HUDEP-2 (cell line): Measurements from ENCODE around the gene GREB1L.

Source experiments
- DNase-seq, 76 experiments: peaks; one replicate each; lab custom pipeline; 2025; ENCODE audit not compliant: unreplicated experiment in 76 of 76; lab: John Stamatoyannopoulos, UW

GREB1L gene

DNA sequence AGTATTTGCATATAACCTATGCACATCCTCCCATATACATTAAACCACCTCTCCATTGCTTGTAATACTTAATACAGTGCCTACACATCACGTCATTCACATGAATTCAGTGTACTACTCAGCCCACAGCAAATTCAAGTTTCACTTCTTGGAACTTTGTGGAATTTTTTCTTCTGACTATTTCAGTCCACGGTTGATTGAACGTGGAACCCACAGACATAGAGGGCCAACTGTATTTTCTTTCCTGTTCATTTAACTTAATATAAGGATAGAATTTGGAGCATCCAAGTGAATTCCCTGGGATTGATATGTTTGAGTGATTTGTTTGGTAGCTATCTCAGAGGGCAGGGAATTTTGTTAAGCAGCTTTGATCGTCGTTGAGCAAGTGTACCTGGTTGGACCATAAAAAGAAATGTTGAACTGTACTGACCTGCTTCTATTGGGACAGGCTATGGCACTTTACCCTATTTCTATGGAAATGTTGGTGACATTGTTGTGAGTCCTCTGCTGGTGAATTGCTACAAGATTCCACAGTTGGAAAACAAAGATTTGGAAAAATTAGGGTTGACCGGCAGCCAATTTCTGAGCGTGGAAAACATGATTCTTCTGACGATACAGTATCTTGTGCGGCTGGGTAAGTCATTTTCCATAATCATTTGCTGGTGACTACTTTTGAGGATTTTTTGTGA is 201.9 kb downstream of the GREB1L start:
- no peak for DNase-seq

DNA sequence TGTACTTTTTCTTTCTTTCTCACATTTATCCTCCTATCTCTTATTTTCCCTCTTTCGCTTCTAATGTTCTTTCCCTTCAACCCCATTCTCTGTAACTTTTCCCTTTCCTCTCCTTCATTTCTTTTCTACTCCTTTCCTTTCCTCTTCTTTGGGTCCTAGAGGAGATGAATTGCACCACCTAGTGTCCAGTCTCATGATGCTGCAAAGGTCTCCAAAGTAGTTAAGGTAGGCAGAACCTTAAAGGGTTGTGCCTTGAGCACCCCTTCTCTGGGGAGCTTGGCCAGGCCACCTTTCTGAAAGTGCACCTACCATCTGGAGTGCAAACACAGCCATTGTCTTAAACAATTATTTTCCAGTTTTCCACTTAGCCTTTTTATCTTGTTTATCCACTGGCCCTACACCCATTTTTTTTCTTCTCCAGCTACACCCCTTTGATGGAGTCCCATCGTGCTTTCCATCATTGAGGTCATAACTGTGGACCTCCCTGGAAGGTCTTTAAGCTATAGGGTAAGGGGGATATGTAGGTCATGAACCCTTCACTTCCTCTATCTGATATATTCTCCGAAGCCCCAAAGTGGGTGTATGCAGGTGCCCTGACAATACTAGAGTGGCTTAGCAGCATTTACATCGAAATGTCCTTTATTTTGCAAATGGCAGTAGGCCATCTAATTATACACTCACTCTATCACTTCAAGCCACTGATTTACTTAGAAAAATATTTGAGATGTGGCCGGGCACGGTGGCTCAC is 202.6 kb downstream of the GREB1L start:
- DNase-seq: peak in 24 of 76 experiments; percentile 1 to 57 (median 18)

DNA sequence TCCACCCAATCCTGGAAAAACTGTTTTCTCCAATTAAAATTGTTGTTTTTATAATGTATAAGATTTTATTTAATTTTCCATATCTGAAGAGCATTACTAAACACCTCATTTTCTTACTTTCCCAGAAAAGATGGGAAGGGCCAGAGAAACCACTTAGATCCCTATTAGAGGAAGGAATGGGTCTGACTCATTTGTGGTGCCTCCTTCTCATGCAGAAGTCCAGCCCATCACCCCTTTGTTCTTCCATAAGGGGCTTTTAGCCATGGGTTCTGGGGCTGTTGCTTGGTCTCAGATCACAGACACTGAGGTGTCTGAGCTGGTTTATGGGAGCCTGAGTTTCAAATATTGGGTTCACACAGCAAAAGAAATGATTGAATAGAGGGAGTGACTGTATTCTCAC is 206.3 kb downstream of the GREB1L start:
- no peak for DNase-seq

DNA sequence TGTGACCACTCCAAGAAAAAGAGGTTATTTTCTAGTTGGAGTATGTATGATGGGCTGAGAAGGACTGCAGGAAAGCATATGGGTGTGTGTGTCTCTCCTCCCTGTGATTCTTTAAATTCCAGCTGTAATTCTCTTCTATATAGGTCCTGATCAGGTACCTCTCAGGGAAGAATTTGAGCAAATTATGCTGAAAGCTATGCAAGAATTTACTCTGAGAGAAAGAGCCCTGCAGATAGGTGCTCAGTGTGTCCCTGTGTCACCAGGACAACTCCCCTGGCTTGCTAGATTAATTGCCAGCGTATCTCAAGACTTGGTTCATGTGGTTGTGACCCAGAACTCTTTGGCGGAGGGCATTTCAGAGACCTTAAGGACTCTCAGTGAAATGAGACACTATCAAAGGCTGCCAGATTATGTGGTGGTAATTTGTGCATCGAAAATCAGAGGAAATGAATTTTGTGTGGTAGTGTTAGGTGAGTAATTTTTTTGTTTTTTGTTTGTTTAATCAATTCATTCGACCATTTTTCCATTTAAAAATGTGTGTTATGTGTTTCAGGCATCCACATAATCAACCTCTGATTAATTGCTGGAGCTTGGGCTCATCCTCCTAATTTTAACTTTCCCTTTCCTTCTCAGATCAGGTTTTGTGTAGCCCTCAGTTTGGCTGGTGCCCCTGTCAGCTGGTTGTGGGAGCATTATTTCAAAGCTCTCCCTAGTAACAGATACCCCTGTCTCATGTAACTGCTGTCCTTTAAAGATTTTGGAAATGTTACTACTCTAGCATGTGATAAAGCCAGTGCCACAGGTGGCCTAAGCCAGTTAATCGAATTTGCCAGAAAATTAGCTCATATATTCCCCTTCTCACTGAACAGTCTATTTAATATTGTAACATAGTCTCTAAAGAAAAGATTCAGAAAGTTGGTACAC is 207.6 kb downstream of the GREB1L start:
- DNase-seq: no peak

DNA sequence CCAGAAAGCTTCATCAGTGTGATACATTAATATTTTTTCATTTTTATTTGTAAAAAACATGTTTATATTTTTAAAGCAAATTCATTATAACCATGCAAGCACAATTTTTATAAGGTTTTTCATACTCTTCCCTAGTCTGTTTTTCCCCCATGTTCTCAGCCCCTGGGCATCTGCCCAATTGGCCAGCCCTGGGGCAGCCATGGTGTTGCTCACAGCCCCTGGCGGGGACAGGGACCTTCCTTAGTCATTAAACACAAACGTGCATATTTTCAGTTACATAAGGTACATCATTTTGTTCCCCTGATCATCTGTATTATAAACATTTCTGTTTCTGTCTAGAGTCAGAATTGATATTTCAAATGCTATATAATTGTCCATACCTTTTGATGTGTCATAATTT is 208.5 kb downstream of the GREB1L start:
- DNase-seq: no peak

DNA sequence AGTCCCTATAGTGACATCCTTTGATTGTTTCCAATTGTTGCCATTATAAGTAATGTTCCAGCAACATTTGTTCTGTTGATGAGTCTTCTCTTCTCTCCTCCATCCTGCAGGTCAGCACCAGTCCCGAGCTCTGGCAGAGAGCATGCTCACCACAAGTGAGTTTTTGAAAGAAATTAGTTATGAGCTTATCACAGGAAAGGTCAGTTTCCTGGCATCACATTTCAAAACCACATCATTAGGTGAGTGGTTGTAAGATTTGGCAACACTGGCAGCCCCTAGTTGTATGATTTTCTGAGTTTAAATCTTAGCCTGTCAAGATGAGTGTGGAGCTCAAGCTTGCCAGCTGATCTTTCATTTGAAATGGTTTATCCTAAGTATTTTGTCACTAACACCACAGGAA is 208.9 kb downstream of the GREB1L start:
- no peak for DNase-seq

DNA sequence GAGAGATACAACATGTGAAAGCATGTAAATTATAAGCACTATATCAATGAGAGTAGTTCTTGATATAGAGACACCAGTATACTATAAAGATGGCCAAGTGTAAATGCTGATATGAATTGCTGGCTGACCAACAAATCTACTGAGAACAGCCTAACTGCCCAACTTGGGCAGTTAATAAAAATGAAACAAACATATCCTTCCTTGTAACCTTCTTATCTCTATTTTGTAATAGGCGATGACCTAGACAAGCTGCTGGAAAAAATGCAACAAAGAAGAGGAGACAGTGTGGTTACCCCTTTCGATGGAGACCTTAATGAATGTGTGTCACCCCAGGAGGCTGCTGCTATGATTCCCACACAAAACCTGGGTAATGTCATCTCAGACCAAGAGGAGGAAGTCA is 209.8 kb downstream of the GREB1L start:
- no peak for DNase-seq

DNA sequence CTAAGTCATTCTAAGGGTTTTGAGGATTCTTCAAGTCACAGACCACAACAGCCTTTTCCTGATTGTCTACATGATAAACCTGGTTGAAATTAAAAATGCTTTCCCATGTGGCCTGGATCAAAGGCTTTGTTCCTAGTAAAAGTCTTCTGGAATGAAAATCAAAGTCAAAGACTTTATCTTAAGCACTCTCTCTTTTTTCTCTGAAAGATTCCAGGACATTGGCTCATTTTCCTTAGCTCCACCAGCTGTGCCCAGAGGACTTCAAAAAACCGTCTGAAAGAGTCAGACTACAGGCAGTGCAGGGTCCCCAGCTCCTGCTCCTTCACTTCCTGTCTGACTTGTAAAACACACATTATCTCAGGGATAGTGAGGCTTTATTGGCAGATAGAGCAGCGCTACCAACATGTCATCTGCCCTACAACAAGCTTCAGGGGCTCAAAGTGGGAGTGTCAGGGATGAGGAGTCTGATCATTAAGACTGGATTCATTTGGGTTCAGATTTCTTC is 210.3 kb downstream of the GREB1L start:
- no peak for DNase-seq

DNA sequence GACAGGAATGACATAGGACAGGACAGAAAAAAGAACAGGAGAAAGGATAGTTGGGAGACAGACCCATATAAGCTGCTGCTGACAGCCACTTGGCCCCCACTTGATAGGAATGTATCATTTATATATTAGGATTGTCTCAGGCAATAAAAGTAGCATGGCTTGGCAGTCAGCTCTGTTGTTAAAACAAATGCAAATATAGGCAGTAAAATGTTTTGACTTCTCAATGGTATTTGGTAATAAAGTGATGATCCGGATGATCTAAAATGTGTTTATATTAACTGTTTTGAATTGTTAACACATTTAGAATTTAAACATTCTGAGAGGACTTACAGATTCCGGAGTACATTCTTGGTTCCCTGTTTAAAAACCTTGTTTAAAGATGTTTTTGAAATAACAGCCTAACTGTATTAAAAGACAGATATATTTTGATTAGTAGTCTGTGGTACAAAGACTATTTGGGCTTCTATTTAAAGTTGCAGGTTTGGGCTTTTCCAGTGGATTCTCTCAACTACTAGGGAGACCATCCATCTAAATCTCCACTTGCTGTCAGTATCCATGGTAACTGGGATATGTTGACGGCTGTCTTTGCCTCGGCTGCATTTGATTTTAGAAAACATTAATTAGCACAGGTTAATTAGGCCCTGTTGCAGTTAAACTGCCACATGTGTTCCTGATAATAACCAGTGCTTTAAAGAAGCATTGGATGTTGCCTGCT is 210.9 kb downstream of the GREB1L start:
- no peak for DNase-seq

DNA sequence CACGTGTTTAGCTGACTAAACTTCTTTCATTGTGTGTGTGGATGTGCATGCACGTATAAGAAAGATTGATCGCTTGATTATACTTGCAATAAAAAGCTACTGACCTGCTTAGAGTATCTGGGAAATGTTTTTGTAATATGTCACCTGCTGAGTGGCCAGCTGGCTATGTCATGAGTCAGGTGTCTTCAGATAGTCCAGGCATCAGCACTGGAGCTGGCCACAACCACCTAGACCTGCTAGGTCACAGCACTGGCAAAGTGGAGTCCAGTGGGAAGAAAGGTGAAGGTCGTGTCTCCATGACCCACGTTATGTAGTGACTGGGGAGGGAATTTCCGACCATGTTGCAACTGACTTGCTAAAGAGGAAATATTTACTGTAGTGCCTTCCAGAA is 211.5 kb downstream of the GREB1L start:
- no peak for DNase-seq

DNA sequence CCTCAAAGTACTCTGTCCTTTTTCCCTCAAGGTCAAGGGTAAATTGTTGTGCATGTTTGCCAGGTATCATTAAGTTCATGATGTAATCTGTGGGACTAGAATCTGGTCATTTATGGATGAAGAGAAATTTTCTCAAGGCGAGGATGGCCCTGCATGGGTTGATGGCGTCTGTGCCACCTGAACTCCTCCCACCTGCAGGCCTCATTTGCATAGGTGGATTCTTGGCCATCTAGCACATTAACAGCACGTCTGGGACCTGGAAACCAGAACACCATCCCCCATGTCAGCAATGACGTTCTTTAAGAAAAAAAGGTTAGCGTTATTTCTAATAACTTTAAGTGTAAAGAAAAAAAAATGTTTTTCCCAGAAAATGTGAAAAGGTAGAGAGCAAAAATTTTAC is 212.7 kb downstream of the GREB1L start:
- no peak for DNase-seq

DNA sequence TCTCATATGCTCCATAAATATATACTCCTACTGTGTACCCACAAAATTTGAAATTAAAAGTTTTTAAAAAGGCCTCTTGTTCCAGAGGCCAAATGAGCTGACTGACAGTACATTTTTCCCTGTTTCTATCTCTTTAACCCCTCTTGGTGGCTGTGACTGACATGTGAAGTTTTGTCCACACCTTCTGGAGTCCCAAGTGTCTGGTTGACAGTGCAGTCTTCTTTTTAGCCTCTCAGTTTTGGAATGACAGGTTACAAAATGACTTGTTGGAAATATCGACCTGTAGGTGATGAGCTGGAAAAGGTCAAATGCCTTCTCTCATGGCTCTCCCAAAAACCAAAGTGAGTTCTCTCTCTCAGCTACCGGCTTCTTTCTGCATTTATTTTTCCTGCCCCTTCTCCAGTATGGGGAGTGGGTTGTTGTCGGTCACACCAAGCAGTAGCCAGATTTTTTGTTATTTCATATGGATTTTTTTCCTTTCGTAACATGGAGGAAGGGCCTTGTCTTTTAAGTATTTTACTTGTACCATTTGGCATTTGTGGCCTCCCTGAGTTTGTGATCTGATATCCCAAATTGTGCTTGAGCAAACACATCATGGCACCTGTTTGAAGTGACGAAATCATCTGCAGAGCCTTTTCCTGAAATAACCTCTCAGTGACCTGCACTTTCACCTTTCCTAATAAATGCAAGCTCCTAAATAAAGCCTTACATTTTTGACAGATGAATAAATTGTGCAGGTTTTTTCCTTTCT is 214.6 kb downstream of the GREB1L start:
- no peak for DNase-seq

DNA sequence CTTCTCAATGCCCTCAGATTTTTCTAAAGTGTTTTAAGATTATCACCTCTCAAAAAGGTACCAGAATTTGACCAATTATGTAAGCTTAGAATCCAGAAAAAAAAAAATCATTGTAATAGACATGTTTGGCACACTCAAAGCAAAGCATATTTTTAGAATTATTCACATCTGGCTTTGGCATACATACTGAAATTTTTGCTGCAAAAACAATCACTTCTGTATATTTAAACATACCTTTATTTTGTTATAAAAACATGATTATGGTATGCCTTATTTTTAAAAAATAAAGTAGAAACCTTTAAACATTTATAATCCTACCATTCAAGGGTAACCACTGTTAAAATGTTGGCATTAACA is 215.1 kb downstream of the GREB1L start:
- DNase-seq: no peak

DNA sequence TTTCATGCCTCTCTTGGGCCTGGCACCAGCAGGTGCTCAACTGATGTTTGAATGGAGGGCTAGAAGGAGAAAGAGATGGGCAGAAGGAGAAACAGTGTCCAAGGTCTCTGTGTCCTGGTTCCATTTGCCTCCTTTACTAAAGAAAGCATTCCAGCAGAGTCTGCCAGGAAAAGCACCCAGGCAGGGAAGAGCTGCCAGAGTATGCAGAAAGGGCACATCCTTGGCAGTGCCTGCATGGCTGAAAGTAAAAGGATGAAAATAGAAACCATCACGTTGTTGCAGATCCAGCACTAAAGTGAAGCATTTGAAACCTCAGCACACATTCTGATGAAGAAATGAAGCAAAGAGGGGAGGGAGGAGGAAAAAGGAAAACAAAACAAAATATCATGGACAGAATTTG is 216.3 kb downstream of the GREB1L start:
- no peak for DNase-seq

DNA sequence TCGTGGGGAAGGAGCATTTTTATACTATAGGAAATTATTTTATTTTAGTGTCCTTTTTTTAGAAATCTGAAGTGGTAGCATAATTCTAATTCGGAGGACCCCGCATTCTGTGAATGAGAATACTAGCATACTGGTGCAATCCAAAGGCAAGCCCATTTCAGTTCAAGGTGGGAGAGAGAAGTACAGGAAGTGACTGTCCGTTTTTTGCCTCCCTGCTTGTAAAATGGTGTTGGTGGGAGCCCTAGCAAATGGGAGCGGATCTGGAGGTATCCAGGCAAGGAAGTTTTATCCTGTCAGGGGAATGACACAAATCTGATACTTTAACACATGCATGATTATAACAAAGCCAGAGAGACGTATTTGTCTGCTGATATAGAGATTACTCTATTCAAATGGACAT is 216.8 kb downstream of the GREB1L start:
- no peak for DNase-seq

DNA sequence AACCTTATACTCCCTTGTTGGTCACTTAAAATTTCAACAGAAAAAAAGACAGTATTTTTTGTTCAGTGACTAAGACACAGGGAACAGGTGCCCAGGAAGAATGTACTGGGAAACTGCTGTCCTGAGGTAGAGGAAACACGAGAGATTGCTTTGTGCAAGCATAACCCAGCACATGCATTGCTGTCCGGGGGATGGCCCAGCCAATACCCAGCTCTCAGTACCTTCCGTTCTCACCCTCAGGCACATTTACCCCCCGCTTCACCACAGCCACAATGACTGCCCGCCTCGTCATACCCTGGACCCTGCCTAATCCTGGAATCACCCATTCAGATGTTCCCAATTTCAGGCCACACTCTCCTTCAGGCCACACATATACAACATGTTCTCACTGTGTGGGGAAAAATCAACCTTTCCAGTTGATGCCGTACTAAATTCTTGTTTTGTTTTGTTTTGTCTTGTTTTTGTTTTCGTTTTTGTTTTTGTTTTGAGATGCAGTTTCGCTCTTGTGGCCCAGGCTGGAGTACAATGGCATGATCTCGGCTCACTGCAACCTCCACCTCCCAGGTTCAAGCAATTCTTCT is 217.8 kb downstream of the GREB1L start:
- no peak for DNase-seq

DNA sequence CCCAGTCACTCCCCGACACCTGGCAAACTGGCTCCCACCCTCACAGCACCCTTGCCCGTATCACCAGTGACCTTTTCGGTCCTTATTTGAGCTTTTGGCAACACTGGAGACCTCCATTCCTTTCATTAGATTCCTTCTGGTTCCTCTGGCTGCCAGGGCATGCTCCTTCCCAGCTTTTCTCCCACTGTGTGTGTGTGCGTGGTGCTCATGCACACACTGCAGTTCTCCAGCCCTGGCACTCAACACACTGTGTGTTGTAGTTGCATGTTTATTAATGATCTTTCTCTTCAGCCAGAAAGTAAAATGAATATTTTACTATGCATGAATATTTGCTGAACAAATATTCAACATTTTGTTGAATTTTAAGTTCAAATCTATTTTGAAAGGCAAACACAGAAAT is 219.4 kb downstream of the GREB1L start:
- no peak for DNase-seq

DNA sequence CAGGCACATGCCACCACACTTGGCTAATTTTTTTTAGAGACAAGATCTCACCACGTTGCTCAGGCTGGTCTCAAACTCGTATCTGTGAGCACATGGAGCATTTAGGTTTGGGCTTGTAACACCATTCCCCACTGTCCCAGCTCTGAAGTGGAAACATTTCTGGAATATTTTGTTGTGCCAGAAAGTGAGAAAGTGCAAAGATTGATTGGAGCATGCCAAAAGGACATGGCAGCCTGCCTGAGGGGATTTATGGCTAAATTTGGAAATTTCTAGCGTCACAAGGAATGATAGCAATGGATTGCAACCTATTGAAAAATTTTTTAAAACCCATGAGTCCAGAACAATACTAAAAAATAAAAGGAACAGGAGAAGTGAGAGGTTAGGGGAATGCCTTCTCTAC is 221.7 kb downstream of the GREB1L start:
- DNase-seq: no peak

DNA sequence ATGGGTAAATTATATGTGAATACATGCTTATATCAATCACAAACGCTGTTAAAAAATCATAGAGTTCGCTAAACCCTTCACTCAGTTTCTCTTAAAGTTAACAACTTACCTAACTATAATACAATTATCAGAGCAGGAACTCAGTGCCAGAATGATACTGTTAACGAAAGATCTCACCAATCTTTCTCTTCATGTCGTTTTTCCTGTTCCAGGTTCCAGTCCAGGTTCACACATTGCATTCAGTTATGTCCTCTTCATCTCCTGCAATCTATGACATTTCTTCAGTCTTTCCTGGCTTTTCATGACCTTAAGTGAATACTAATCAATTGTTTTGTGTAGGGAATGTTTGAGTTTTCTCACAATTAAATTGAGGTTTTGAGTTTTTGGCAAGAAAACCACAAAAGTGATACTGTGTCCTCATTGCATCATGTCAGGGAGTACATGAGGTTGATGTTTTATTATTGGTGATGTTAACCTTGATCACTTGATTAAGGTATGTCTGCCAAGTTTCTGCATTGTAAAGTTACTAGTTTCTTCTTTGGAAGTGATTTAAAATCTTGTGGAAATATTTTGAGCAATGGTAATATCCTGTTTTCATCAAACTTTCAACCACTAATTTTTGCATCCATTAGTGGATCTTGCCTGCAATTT is 226.6 kb downstream of the GREB1L start:
- no peak for DNase-seq
